HG02571 (cell line): ENCODE results near the gene NEDD1.

ENCODE experiments used
- ATAC-seq: cut with Tn5 transposase; IDR thresholded peaks from one replicate; pipeline ENCODE4 v1.9.1; 2021; ENCODE audit warnings: mild to moderate bottlenecking, moderate library complexity; ENCODE audit not compliant: unreplicated experiment

Gene NEDD1

GRCh38 chr12:97003276-97003675, 96.2 kb downstream of the NEDD1 start:
- no peak for ATAC-seq
